Tibial nerve (tissue), 4 donors: ENCODE measurements around the gene EPHA10.

ENCODE experiments used
- CTCF ChIP-seq, 5 experiments: fragments of 200-600 bp in 3 of 5; fragments of 450-650 bp in 2 of 5; sonication (generic) in 3 of 5; IDR thresholded peaks; one replicate each; pipeline ENCODE4 v1.5.1; 2016 to 2019; ENCODE audit warnings: antibody characterized with exemption in 5 of 5, mild to moderate bottlenecking in 3 of 5, moderate library complexity in 2 of 5
- EP300 ChIP-seq, 2 donors: sonication (generic); formaldehyde crosslinking; IDR thresholded peaks; one replicate each; pipeline ENCODE4 v1.6.1; 2017; ENCODE audit warnings: antibody characterized with exemption in 2 of 2, mild to moderate bottlenecking in 1 of 2
- POLR2A ChIP-seq, 2 donors: fragments of 450-650 bp; IDR thresholded peaks; one replicate each; pipeline ENCODE4 v1.6.1; 2017; ENCODE audit warnings: antibody characterized with exemption in 2 of 2, mild to moderate bottlenecking in 2 of 2, moderate library complexity in 2 of 2

GRCh38 chr1:37723072-37723389 lies 41.9 kb downstream of the EPHA10 start:
- no peak for TF ChIP-seq CTCF (IDR thresholded peaks at IDR 0.05)
- TF ChIP-seq POLR2A (IDR thresholded peaks at IDR 0.05), result no peak
- TF ChIP-seq EP300 (IDR thresholded peaks at IDR 0.05), result no peak
